HG03378 (cell line): ENCODE results near the gene MED27.
"Not testable (repeated sequence)": the region's sequence is repeated elsewhere in the genome, so short reads cannot be mapped to it uniquely, and the experiment has no call there.

Source experiments
- ATAC-seq: cut with Tn5 transposase; IDR thresholded peaks from one replicate; pipeline ENCODE4 v1.9.1; 2021; ENCODE audit warnings: mild to moderate bottlenecking, moderate library complexity; ENCODE audit not compliant: unreplicated experiment

Gene MED27

GRCh38 chr9:131937451-131937850 lies 142.2 kb downstream of the MED27 start:
- ATAC-seq: no peak

GRCh38 chr9:131936929-131937328 lies 142.7 kb downstream of the MED27 start:
- ATAC-seq: no peak

- no peak for ATAC-seq
Observed at GRCh38 chr9:131934673-131935072, 145.0 kb downstream of the MED27 start.

GRCh38 chr9:131927091-131927490 lies 152.6 kb downstream of the MED27 start:
- no peak for ATAC-seq

- no peak for ATAC-seq
Observed at GRCh38 chr9:131926360-131926922, 153.2 kb downstream of the MED27 start.

- ATAC-seq: no peak
Observed at GRCh38 chr9:131925677-131926177, 153.9 kb downstream of the MED27 start.

- ATAC-seq: no peak
Observed at GRCh38 chr9:131923766-131924165, 155.9 kb downstream of the MED27 start.

- ATAC-seq: no peak
Observed at GRCh38 chr9:131923132-131923671, 156.5 kb downstream of the MED27 start.

- not testable (repeated sequence) for ATAC-seq
Observed at GRCh38 chr9:131921635-131922034, 158.0 kb downstream of the MED27 start.

GRCh38 chr9:131919216-131919615 lies 160.5 kb downstream of the MED27 start:
- ATAC-seq: no peak

- no peak for ATAC-seq
Observed at GRCh38 chr9:131918481-131918880, 161.2 kb downstream of the MED27 start.

GRCh38 chr9:131917009-131917408 lies 162.7 kb downstream of the MED27 start:
- no peak for ATAC-seq

GRCh38 chr9:131915181-131915580 lies 164.5 kb downstream of the MED27 start:
- no peak for ATAC-seq

GRCh38 chr9:131912671-131913070 lies 167.0 kb downstream of the MED27 start:
- ATAC-seq: no peak

GRCh38 chr9:131912069-131912468 lies 167.6 kb downstream of the MED27 start:
- no peak for ATAC-seq

GRCh38 chr9:131910572-131910971 lies 169.1 kb downstream of the MED27 start:
- ATAC-seq: no peak

- no peak for ATAC-seq
Observed at GRCh38 chr9:131905144-131905543, 174.5 kb downstream of the MED27 start.

- ATAC-seq: no peak
Observed at GRCh38 chr9:131899296-131900228, 180.1 kb downstream of the MED27 start.

GRCh38 chr9:131892902-131893500 lies 186.7 kb downstream of the MED27 start:
- ATAC-seq: no peak

GRCh38 chr9:131892162-131892707 lies 187.4 kb downstream of the MED27 start:
- no peak for ATAC-seq

GRCh38 chr9:131891598-131891997 lies 188.1 kb downstream of the MED27 start:
- ATAC-seq: no peak
